GM23338 (cell line): ENCODE measurements around the gene EFCAB6. TPM values are rescaled to one million over a fixed set of nuclear protein-coding genes. Genes with fewer than 3 reads are reported as not detected.

Experiments
- ATAC-seq: fragments of 200-7000 bp; cut with Tn5 transposase; 3 replicates; pipeline ENCODE4 v1.9.1; 2020
- DNase-seq: peaks from one replicate; pipeline ENCODE4 v3.0.0-alpha.2; 2015; ENCODE audit warnings: low spot score
- H2AFZ ChIP-seq: fragments of 200-600 bp; sonication (generic); 2 replicates; pipeline ENCODE4 v1.8.0; 2016; ENCODE audit warnings: antibody characterized with exemption, mild to moderate bottlenecking, moderate library complexity
- H3F3A ChIP-seq: fragments of 200-600 bp; sonication (generic); replicated peaks from 2 replicates; pipeline ENCODE4 v1.8.0; 2017; ENCODE audit warnings: antibody characterized with exemption, mixed run types, low read depth
- H3K27ac ChIP-seq: fragments of 200-600 bp; sonication (generic); 2 replicates; pipeline ENCODE4 v1.6.1; 2016; ENCODE audit warnings: low read depth
- H3K27me3 ChIP-seq: fragments of 200-600 bp; sonication (generic); 2 replicates; pipeline ENCODE4 v1.8.0; 2016; ENCODE audit warnings: mild to moderate bottlenecking, mixed run types, moderate library complexity; ENCODE audit not compliant: insufficient read depth
- H3K36me3 ChIP-seq: fragments of 200-600 bp; sonication (generic); 2 replicates; pipeline ENCODE4 v1.8.0; 2016; ENCODE audit warnings: mild to moderate bottlenecking; ENCODE audit not compliant: insufficient read depth
- H3K4me1 ChIP-seq: fragments of 200-600 bp; sonication (generic); 2 replicates; pipeline ENCODE4 v1.8.0; 2016; ENCODE audit warnings: mild to moderate bottlenecking, moderate library complexity; ENCODE audit not compliant: insufficient read depth
- H3K4me2 ChIP-seq: fragments of 200-600 bp; sonication (generic); 2 replicates; pipeline ENCODE4 v1.7.1; 2017; ENCODE audit warnings: mixed run types
- H3K4me3 ChIP-seq: fragments of 200-600 bp; sonication (generic); 2 replicates; pipeline ENCODE4 v1.6.1; 2016; ENCODE audit warnings: mixed run types
- H3K79me2 ChIP-seq: fragments of 200-600 bp; sonication (generic); replicated peaks from 2 replicates; pipeline ENCODE4 v1.8.0; 2017; ENCODE audit warnings: mild to moderate bottlenecking; ENCODE audit not compliant: insufficient read depth
- H3K9me2 ChIP-seq: fragments of 200-600 bp; sonication (generic); 2 replicates; pipeline ENCODE4 v1.8.0; 2017; ENCODE audit not compliant: insufficient read depth
- H4K20me1 ChIP-seq: fragments of 200-600 bp; sonication (generic); replicated peaks from 2 replicates; pipeline ENCODE4 v1.8.0; 2017; ENCODE audit warnings: mild to moderate bottlenecking; ENCODE audit not compliant: insufficient read depth
- H3K27ac Mint-ChIP-seq: 2 replicates; pipeline ENCODE4 v1.8.0; 2020; ENCODE audit warnings: inconsistent platforms, mild to moderate bottlenecking, moderate library complexity, mixed read lengths
- H3K27me3 Mint-ChIP-seq: 3 replicates; pipeline ENCODE4 v1.8.0; 2022; ENCODE audit warnings: low read depth, mild to moderate bottlenecking, moderate library complexity, mixed read lengths, inconsistent platforms; ENCODE audit not compliant: insufficient read depth, poor library complexity
- H3K36me3 Mint-ChIP-seq: 3 replicates; pipeline ENCODE4 v1.8.0; 2021; ENCODE audit warnings: low read depth, mild to moderate bottlenecking, inconsistent platforms, moderate library complexity, mixed read lengths
- H3K4me1 Mint-ChIP-seq: 3 replicates; pipeline ENCODE4 v1.8.0; 2020; ENCODE audit warnings: mild to moderate bottlenecking, inconsistent platforms, mixed read lengths
- H3K4me3 Mint-ChIP-seq: 3 replicates; pipeline ENCODE4 v1.8.0; 2021; ENCODE audit warnings: moderate library complexity, mild to moderate bottlenecking, inconsistent platforms, mixed read lengths
- H3K9me3 Mint-ChIP-seq: 3 replicates; pipeline ENCODE4 v1.8.0; 2020; ENCODE audit warnings: moderate library complexity, mild to moderate bottlenecking, inconsistent platforms, mixed read lengths
- CREB1 ChIP-seq: fragments of 250-450 bp; sonication (Bioruptor Pico); IDR thresholded peaks from 2 replicates; pipeline ENCODE4 v1.5.0; 2020; ENCODE audit warnings: low read depth, mild to moderate bottlenecking, moderate library complexity
- CTCF ChIP-seq, 2 experiments: fragments of 200-600 bp in 1 of 2; sonication (generic) in 1 of 2; conservative IDR thresholded peaks; 2 replicates each; pipeline versions ENCODE4 v1.5.1 to v1.6.1; 2016 to 2017; ENCODE audit warnings: antibody characterized with exemption in 2 of 2, low read depth in 2 of 2, mild to moderate bottlenecking in 2 of 2, moderate library complexity in 1 of 2
- EZH2 ChIP-seq: fragments of 200-600 bp; sonication (generic); IDR thresholded peaks from one replicate; pipeline ENCODE4 v1.8.0; 2017; ENCODE audit warnings: antibody characterized with exemption, mild to moderate bottlenecking, low read depth; ENCODE audit not compliant: unreplicated experiment
- EZH2phosphoT487 ChIP-seq: fragments of 200-600 bp; sonication (generic); IDR thresholded peaks from one replicate; pipeline ENCODE4 v1.8.1; 2018; ENCODE audit warnings: antibody characterized with exemption; ENCODE audit not compliant: unreplicated experiment
- JUNB ChIP-seq: IDR thresholded peaks from one replicate; pipeline ENCODE4 v1.6.1; 2016; ENCODE audit warnings: antibody characterized with exemption; ENCODE audit not compliant: unreplicated experiment
- NANOG ChIP-seq: IDR thresholded peaks from 2 replicates; pipeline ENCODE4 v1.6.1; 2016; ENCODE audit warnings: antibody characterized with exemption, borderline replicate concordance
- POLR2AphosphoS5 ChIP-seq: IDR thresholded peaks from 2 replicates; pipeline ENCODE4 v1.6.1; 2016; ENCODE audit warnings: antibody characterized with exemption, low read depth
- REST ChIP-seq: IDR thresholded peaks from one replicate; pipeline ENCODE4 v1.6.1; 2018; ENCODE audit warnings: antibody characterized with exemption; ENCODE audit not compliant: unreplicated experiment
- STAT1 ChIP-seq: IDR thresholded peaks from one replicate; pipeline ENCODE4 v1.6.1; 2016; ENCODE audit warnings: antibody characterized with exemption; ENCODE audit not compliant: unreplicated experiment
- ZNF114 ChIP-seq: fragments of 250-450 bp; sonication (Bioruptor Pico); IDR thresholded peaks from 2 replicates; pipeline ENCODE4 v1.5.0; 2020; ENCODE audit warnings: mild to moderate bottlenecking, moderate library complexity
- ZNF331 ChIP-seq: fragments of 250-450 bp; sonication (Bioruptor Pico); IDR thresholded peaks from 2 replicates; pipeline ENCODE4 v1.5.0; 2020; ENCODE audit warnings: low read depth, mild to moderate bottlenecking, moderate library complexity
- polyA plus RNA-seq: library from polyadenylated mRNA; unstranded; fragments of >200 nt; fragmentation: Nextera tagmentation; extraction: Ambion mirVana; gene quantifications from 2 replicates; pipeline ENCODE4 v1.2.1, GENCODE V29; 2016
- total RNA-seq: library from RNA; depleted of rRNA; stranded (reverse); fragments of >200 nt; shearing (Covaris generic); gene quantifications from 2 replicates; pipeline ENCODE4 v1.2.3, GENCODE V29; 2014
- TF ChIP-seq, protein P1 (sequence below): IDR thresholded peaks from 2 replicates; pipeline ENCODE4 v1.6.1; 2016; ENCODE audit warnings: antibody characterized with exemption

The EFCAB6 gene
- total and polyA plus RNA-seq, 2 experiments from 2014 or later = 1.1 to 1.8 TPM

DNA sequence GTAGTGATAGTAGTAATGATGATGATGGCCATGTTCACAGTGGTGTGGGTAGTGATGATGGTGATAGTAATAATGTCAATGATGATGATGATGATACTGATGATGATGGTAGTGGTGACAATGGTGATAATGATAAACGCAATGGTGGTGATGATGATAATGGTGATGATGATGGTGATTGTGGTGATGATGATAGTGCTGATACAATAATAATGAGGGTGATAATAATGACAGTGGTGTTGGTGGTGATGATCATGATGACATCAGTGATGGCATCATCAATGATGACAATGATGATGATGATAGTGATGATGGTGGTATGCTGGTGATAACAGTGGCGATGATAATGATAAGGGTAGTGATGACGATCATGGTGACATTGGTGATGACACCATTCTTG is 308.0 kb downstream of the EFCAB6 start (continued):
- TF ChIP-seq NANOG = no peak
- TF ChIP-seq CREB1 (CRISPR knock-in tag) = no peak
- no peak for TF ChIP-seq ZNF331 (CRISPR knock-in tag)
- TF ChIP-seq REST = no peak
- TF ChIP-seq, protein P1, sequence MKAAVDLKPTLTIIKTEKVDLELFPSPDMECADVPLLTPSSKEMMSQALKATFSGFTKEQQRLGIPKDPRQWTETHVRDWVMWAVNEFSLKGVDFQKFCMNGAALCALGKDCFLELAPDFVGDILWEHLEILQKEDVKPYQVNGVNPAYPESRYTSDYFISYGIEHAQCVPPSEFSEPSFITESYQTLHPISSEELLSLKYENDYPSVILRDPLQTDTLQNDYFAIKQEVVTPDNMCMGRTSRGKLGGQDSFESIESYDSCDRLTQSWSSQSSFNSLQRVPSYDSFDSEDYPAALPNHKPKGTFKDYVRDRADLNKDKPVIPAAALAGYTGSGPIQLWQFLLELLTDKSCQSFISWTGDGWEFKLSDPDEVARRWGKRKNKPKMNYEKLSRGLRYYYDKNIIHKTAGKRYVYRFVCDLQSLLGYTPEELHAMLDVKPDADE = no peak
- no peak for TF ChIP-seq EZH2
- no peak for TF ChIP-seq ZNF114 (CRISPR knock-in tag)
- no peak for TF ChIP-seq EZH2phosphoT487

DNA sequence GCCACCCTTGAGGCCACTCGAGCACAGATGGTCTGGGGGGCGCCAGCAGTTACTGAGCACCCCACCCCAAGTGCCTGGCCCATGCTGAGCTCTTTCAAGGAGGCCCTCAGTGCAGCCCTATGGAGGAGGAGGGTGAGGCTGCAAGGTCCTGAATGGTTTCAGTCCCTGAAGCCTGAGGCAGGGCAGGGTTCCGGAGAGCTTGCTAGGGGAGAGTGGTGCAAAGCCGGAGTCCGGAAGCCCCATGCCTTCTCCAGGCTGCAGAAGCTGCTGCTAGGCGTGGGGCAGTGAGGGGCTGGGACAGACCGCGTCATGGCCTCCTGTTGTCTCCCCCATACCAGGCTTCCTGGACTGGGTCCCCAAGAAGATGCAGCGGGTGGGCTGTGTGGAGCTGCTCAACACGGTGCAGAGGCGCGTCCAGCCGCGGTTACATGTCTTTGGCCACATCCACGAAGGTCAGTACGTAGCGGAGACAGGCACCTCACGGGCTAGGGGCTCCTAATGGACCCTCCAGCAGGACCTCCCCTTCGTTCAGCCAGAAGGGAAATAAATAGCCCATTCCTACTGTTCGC is 309.7 kb downstream of the EFCAB6 start:
- Mint-ChIP-seq H3K4me3 (no peak overlapping the region), H3K27me3 (no peaks in the 10 kb centered on the region), H3K27ac (no peak overlapping the region), H3K4me1 (no peaks in the 10 kb centered on the region), H3K36me3 (peaks cover under 1% of the 10 kb centered on the region; the same call in 1 of the 3 replicates), H3K9me3 (peaks cover 18% of the 10 kb centered on the region)
- H3K9me2 ChIP-seq = peaks cover 15% of the 10 kb centered on the region; the same call in 1 of the 2 replicates
- H3K4me3 ChIP-seq = no peak overlapping the region
- no peak overlapping the region; the same call in 1 of the 2 replicates for H2AFZ ChIP-seq
- H3K4me1 ChIP-seq = no peaks in the 10 kb centered on the region
- H3K4me2 ChIP-seq = no peak overlapping the region
- no peak overlapping the region for H3K27ac ChIP-seq
- no peaks in the 10 kb centered on the region for H3K27me3 ChIP-seq
- no peaks in the 10 kb centered on the region for H3K36me3 ChIP-seq
- no peak for ATAC-seq
- H4K20me1 ChIP-seq = no peaks in the 10 kb centered on the region
- H3K79me2 ChIP-seq = no peaks in the 10 kb centered on the region
- no peak for DNase-seq
- no peaks in the 10 kb centered on the region for H3F3A ChIP-seq
- TF ChIP-seq POLR2AphosphoS5 = no peak
- TF ChIP-seq ZNF114 (CRISPR knock-in tag) = no peak
- TF ChIP-seq STAT1 = no peak
- no peak for TF ChIP-seq JUNB
- TF ChIP-seq REST = no peak
- no peak for TF ChIP-seq EZH2
- no peak for TF ChIP-seq CTCF (conservative IDR thresholded peaks at IDR 0.05; ENCODE audit: low read depth in 2 of 2)
- TF ChIP-seq ZNF331 (CRISPR knock-in tag) = no peak
- TF ChIP-seq, protein P1 = no peak
